Colonic mucosa (tissue), 4 donors: ENCODE results near the gene ZSWIM4. TPM values are rescaled to one million over a fixed set of nuclear protein-coding genes. Genes with fewer than 3 reads are reported as not detected.

Experiments used
- DNase-seq: peaks from one replicate; pipeline ENCODE4 v3.0.0-alpha.2; 2020
- H3K27ac ChIP-seq: fragments of 200-600 bp; one replicate; pipeline ENCODE4 v1.8.0; 2021
- H3K27me3 ChIP-seq: fragments of 200-600 bp; one replicate; pipeline ENCODE4 v1.8.0; 2021
- H3K36me3 ChIP-seq: fragments of 200-600 bp; one replicate; pipeline ENCODE4 v1.8.0; 2021
- H3K4me1 ChIP-seq: fragments of 200-600 bp; one replicate; pipeline ENCODE4 v1.8.0; 2021; ENCODE audit warnings: mild to moderate bottlenecking
- H3K4me3 ChIP-seq: fragments of 200-600 bp; one replicate; pipeline ENCODE4 v1.8.0; 2021
- H3K9ac ChIP-seq, 2 donors: one replicate each; pipeline ENCODE4 v1.7.0; 2013; ENCODE audit warnings: control low read depth in 2 of 2, low read depth in 2 of 2, low read length in 2 of 2
- H3K9me3 ChIP-seq: fragments of 200-600 bp; one replicate; pipeline ENCODE4 v1.8.0; 2021
- intact Hi-C: fragments of 100-400 bp; cut with DNase I; formaldehyde crosslinking; loops from one replicate; pipeline ENCODE4 v1.14.1; 2022
- total RNA-seq, 2 donors: library from RNA; stranded (reverse); fragmentation: NEBNext Ultra II Directional in 1 of 2; extraction: Animal tissue kit (Norgen Biotek cat#: 25700) in 1 of 2; gene quantifications; one replicate each; pipeline ENCODE4 v1.2.1, GENCODE V29; 2021
- TF ChIP-seq, protein P1 (sequence below): fragments of 200-600 bp; IDR thresholded peaks from one replicate; pipeline ENCODE4 v1.8.0; 2022; ENCODE audit warnings: antibody characterized with exemption, mild to moderate bottlenecking
- donor health status: healthy.
- donor health status: DM: no; HTN: no; CAD: no.
- donor health status: DM: no; HTN: no; CAD: no.

ZSWIM4 gene
- total RNA-seq, 2 donors from 2014 or later: 2.9 to 4.3 TPM

DNA sequence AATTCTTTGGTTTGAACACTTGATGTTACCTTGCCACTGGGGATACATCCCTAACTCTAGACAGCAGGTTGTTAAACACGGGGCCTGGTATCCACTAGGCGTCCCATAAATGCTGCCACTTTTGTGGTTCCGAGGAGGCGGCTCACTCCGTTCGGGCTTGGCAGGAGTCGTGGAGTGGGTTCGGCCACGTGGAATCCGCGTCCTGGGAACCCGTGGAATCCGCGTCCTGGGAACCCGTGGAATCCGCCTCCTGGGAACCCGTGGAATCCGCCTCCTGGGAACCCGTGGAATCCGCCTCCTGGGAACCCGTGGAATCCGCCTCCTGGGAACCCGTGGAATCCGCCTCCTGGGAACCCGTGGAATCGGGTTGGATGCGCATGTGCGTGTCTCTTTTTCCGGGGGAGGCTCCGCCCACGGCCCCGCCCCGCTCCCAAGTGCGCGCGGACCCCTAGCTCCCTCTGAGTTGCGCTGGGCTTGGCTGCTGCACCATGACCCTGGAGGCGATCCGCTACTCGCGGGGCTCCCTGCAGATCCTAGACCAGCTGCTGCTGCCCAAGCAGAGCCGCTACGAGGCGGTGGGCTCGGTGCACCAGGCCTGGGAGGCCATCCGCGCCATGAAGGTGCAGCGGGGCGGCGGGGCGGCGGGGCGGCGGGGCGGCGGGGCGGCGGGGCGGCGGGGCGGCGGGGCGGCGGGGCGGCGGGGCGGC lies 31.0 kb upstream of the ZSWIM4 start, which contains the start of gene MRI1:
Gene MRI1 (plus strand): TSS at position 422 of the 707 bp plus-strand sequence. CDS start 67 bp downstream, at position 489.
- peaks cover 4% of the 10 kb centered on the region for H3K36me3 ChIP-seq
- H3K27me3 ChIP-seq: no peaks in the 10 kb centered on the region
- no peaks in the 10 kb centered on the region for H3K9me3 ChIP-seq
- H3K9ac ChIP-seq: peak within 1 kb of the TSS; percentile 80 to 86
- H3K27ac ChIP-seq: no peak within 1 kb of the TSS
- intact Hi-C loops: no loop called here
- TF ChIP-seq, protein P1, sequence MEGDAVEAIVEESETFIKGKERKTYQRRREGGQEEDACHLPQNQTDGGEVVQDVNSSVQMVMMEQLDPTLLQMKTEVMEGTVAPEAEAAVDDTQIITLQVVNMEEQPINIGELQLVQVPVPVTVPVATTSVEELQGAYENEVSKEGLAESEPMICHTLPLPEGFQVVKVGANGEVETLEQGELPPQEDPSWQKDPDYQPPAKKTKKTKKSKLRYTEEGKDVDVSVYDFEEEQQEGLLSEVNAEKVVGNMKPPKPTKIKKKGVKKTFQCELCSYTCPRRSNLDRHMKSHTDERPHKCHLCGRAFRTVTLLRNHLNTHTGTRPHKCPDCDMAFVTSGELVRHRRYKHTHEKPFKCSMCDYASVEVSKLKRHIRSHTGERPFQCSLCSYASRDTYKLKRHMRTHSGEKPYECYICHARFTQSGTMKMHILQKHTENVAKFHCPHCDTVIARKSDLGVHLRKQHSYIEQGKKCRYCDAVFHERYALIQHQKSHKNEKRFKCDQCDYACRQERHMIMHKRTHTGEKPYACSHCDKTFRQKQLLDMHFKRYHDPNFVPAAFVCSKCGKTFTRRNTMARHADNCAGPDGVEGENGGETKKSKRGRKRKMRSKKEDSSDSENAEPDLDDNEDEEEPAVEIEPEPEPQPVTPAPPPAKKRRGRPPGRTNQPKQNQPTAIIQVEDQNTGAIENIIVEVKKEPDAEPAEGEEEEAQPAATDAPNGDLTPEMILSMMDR: no peak
- peak; percentile 83 for DNase-seq
- H3K4me1 ChIP-seq: no peaks in the 10 kb centered on the region
- H3K4me3 ChIP-seq: peak within 1 kb of the TSS; percentile 77

DNA sequence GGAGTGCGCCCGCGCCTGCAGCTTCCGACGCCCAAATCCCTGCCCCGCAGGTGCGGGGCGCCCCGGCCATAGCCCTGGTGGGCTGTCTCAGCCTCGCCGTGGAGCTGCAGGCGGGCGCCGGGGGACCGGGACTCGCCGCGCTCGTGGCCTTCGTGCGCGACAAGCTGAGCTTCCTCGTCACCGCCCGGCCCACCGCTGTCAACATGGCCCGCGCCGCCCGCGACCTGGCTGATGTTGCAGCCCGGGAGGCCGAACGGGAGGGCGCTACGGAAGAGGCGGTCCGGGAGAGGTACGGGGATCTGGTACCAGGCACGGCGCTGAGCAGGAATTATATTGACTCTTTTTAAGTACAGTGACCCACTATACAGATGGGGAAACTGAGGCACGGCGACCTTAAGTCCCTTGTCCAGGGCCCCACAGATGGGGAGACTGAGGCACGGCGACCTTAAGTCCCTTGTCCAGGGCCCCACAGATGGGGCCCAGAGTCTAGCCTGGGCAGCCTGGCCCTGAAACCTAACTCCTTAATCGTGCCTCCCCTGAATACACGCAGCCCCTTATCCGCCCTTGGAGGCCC lies 30.3 kb upstream of the ZSWIM4 start:
- Histone ChIP-seq H3K4me1 (no peaks in the 10 kb centered on the region), H3K36me3 (peaks cover 4% of the 10 kb centered on the region), H3K27me3 (no peaks in the 10 kb centered on the region), H3K4me3 (peak overlapping the region; percentile 77), H3K9ac (peak overlapping the region; percentile 67 to 86), H3K27ac (no peak overlapping the region), H3K9me3 (no peaks in the 10 kb centered on the region)
- intact Hi-C loops: no loop called here
- TF ChIP-seq, protein P1: no peak
- DNase-seq: no peak

DNA sequence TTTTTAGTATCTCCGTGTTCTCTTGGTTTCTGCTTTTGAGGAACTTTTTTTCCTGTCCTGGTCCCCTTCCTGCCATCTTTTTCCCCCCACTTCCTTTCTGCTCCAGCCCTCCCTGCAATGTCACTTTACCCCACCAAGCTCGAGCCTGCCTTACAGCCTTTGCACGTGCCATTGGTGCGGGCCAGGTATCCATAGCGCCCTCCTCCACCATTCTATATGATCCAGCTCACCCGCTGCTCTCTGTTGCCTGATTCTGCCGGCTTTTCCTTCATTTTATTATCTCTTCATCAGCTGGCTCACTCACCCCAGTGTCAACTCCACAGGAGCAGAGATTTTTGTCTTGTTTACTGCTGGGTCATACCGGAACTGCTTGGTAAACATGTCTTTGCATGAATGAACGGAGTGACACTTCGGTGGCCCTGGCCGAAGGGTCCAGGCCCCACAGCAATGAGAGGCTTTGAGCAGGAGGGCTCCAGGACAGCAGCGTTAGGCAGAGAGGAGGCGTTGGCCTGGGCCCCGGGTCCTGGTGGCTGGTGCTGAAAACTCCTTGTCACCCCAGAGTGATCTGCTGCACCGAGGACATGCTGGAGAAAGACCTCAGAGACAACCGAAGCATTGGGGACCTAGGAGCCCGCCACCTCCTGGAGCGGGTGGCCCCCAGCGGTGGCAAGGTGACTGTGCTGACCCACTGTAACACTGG lies 29.7 kb upstream of the ZSWIM4 start:
- no peak for DNase-seq
- TF ChIP-seq, protein P1: no peak
- no peak overlapping the region for H3K27ac ChIP-seq

DNA sequence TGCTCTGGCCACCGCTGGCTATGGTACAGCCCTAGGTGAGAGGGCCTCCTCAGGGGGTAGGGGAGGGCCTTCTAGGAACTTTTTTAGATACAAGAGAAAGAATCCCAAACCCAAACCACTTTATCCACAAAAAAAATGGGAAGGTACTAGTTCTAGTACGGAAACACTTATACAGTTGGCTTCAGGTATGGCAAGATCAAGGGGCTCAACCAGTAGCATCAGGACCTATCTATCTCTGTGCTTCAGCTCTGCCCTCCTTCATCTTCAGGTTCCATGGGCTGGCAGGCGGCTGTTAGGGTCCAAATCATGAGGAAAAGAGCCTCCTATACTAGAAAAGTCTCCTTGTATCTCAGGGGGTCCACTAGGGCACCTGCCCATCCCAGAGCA lies 29.2 kb upstream of the ZSWIM4 start:
- no peak for DNase-seq
- Histone ChIP-seq H3K4me1 (no peaks in the 10 kb centered on the region), H3K27me3 (no peaks in the 10 kb centered on the region), H3K9ac (no peak overlapping the region), H3K27ac (no peak overlapping the region), H3K36me3 (no peaks in the 10 kb centered on the region), H3K9me3 (no peaks in the 10 kb centered on the region), H3K4me3 (no peak overlapping the region)
- intact Hi-C loops: no loop called here
- TF ChIP-seq, protein P1: no peak

More for the DNA sequence above, 29.7 kb upstream of the ZSWIM4 start:
- intact Hi-C loops: no loop called here
- Histone ChIP-seq H3K9me3 (no peaks in the 10 kb centered on the region), H3K9ac (peak overlapping the region; percentile 67 to 86), H3K27me3 (no peaks in the 10 kb centered on the region), H3K36me3 (peaks cover 2% of the 10 kb centered on the region), H3K4me1 (no peaks in the 10 kb centered on the region), H3K4me3 (peak overlapping the region; percentile 77)

DNA sequence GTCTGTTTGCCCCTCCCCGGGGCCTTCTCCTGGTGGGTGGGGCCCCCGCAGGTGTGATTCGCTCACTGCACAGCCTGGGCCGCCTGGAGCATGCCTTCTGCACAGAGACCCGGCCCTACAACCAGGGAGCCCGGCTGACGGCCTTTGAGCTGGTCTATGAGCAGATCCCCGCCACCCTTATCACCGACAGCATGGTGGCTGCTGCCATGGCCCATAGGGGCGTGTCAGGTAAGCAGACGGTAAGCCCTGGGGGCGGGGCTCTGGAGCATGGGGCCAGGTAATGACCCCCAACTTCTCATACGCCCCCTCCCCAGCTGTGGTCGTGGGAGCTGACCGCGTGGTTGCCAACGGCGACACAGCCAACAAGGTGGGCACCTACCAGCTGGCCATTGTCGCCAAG lies 26.7 kb upstream of the ZSWIM4 start:
- intact Hi-C loops: no loop called here
- Histone ChIP-seq H3K36me3 (no peaks in the 10 kb centered on the region), H3K9ac (no peak overlapping the region), H3K4me3 (no peak overlapping the region), H3K27me3 (no peaks in the 10 kb centered on the region), H3K9me3 (no peaks in the 10 kb centered on the region), H3K27ac (no peak overlapping the region), H3K4me1 (no peaks in the 10 kb centered on the region)
- no peak for DNase-seq
- TF ChIP-seq, protein P1: no peak
